CD4-positive, alpha-beta T cell treated with Interleukin-15 for 4 hours (primary cell): Measurements from ENCODE around the gene CXCL12.

Source experiments
- DNase-seq: peaks from one replicate; pipeline ENCODE4 v3.0.0-alpha.2; 2020; ENCODE audit warnings: low spot score

CXCL12 gene

GRCh38 chr10:44362866-44363711 lies 21.8 kb downstream of the CXCL12 start:
- DNase-seq = no peak

- no peak for DNase-seq
Observed at GRCh38 chr10:44361109-44361508, 23.8 kb downstream of the CXCL12 start.

- DNase-seq = no peak
Observed at GRCh38 chr10:44358080-44358771, 26.7 kb downstream of the CXCL12 start.

GRCh38 chr10:44357023-44357540 lies 27.8 kb downstream of the CXCL12 start:
- DNase-seq = no peak

- no peak for DNase-seq
Observed at GRCh38 chr10:44356139-44357022, 28.5 kb downstream of the CXCL12 start.

GRCh38 chr10:44355630-44356029 lies 29.3 kb downstream of the CXCL12 start:
- DNase-seq = no peak

- DNase-seq = no peak
Observed at GRCh38 chr10:44354771-44355170, 30.1 kb downstream of the CXCL12 start.

- no peak for DNase-seq
Observed at GRCh38 chr10:44353721-44354120, 31.2 kb downstream of the CXCL12 start.

- no peak for DNase-seq
Observed at GRCh38 chr10:44353128-44353390, 31.8 kb downstream of the CXCL12 start.

- DNase-seq = no peak
Observed at GRCh38 chr10:44352316-44353127, 32.4 kb downstream of the CXCL12 start.

GRCh38 chr10:44348496-44348895 lies 36.4 kb downstream of the CXCL12 start:
- DNase-seq = no peak

GRCh38 chr10:44347609-44348400 lies 37.1 kb downstream of the CXCL12 start:
- DNase-seq = no peak

GRCh38 chr10:44344727-44345126 lies 40.2 kb downstream of the CXCL12 start:
- no peak for DNase-seq

GRCh38 chr10:44343843-44344242 lies 41.1 kb downstream of the CXCL12 start:
- DNase-seq = no peak

GRCh38 chr10:44341886-44342285 lies 43.0 kb downstream of the CXCL12 start:
- no peak for DNase-seq

- no peak for DNase-seq
Observed at GRCh38 chr10:44340557-44340956, 44.3 kb downstream of the CXCL12 start.

- DNase-seq = no peak
Observed at GRCh38 chr10:44339218-44339617, 45.7 kb downstream of the CXCL12 start.

- DNase-seq = no peak
Observed at GRCh38 chr10:44337081-44337480, 47.8 kb downstream of the CXCL12 start.

- no peak for DNase-seq
Observed at GRCh38 chr10:44335330-44336021, 49.4 kb downstream of the CXCL12 start.

- DNase-seq = no peak
Observed at GRCh38 chr10:44334621-44335184, 50.2 kb downstream of the CXCL12 start.
